HG03108 (cell line): ENCODE data around the gene CCDC141.
"Not testable (repeated sequence)": the region's sequence is repeated elsewhere in the genome, so short reads cannot be mapped to it uniquely, and the experiment has no call there.

Experiments
- ATAC-seq: cut with Tn5 transposase; IDR thresholded peaks from one replicate; pipeline ENCODE4 v1.9.1; 2021; ENCODE audit warnings: moderate library complexity; ENCODE audit not compliant: unreplicated experiment

The CCDC141 gene

GRCh38 chr2:178982652-178983051 is 67.3 kb downstream of the CCDC141 start:
- not testable (repeated sequence) for ATAC-seq

GRCh38 chr2:178980815-178981214 is 69.1 kb downstream of the CCDC141 start:
- no peak for ATAC-seq

- no peak for ATAC-seq
Observed at GRCh38 chr2:178978667-178979066, 71.3 kb downstream of the CCDC141 start.

GRCh38 chr2:178976351-178976750 is 73.6 kb downstream of the CCDC141 start:
- no peak for ATAC-seq

- ATAC-seq: no peak
Observed at GRCh38 chr2:178962805-178963433, 87.0 kb downstream of the CCDC141 start.

- no peak for ATAC-seq
Observed at GRCh38 chr2:178962152-178962551, 87.8 kb downstream of the CCDC141 start.

- ATAC-seq: no peak
Observed at GRCh38 chr2:178954049-178954448, 95.9 kb downstream of the CCDC141 start.

GRCh38 chr2:178951266-178952006 is 98.5 kb downstream of the CCDC141 start:
- ATAC-seq: no peak

GRCh38 chr2:178949584-178949983 is 100.4 kb downstream of the CCDC141 start:
- no peak for ATAC-seq

- no peak for ATAC-seq
Observed at GRCh38 chr2:178949151-178949550, 100.8 kb downstream of the CCDC141 start.

GRCh38 chr2:178947006-178947405 is 102.9 kb downstream of the CCDC141 start:
- ATAC-seq: no peak

GRCh38 chr2:178946494-178946893 is 103.4 kb downstream of the CCDC141 start:
- no peak for ATAC-seq

GRCh38 chr2:178943745-178944144 is 106.2 kb downstream of the CCDC141 start:
- no peak for ATAC-seq

- ATAC-seq: no peak
Observed at GRCh38 chr2:178934571-178934970, 115.4 kb downstream of the CCDC141 start.

- no peak for ATAC-seq
Observed at GRCh38 chr2:178933493-178933892, 116.4 kb downstream of the CCDC141 start.

- peak; percentile 62 for ATAC-seq
Observed at GRCh38 chr2:178928077-178928476, 121.9 kb downstream of the CCDC141 start.

- no peak for ATAC-seq
Observed at GRCh38 chr2:178927173-178927572, 122.8 kb downstream of the CCDC141 start.

GRCh38 chr2:178924817-178925216 is 125.1 kb downstream of the CCDC141 start:
- no peak for ATAC-seq

GRCh38 chr2:178923546-178923945 is 126.4 kb downstream of the CCDC141 start:
- no peak for ATAC-seq

- no peak for ATAC-seq
Observed at GRCh38 chr2:178920916-178921513, 128.9 kb downstream of the CCDC141 start.

- no peak for ATAC-seq
Observed at GRCh38 chr2:178917555-178917954, 132.4 kb downstream of the CCDC141 start.
